ENCODE measurements around the gene ZNF575.
"Not testable (repeated sequence)": the region's sequence is repeated elsewhere in the genome, so short reads cannot be mapped to it uniquely, and the experiment has no call there.

Gene ZNF575

DNA sequence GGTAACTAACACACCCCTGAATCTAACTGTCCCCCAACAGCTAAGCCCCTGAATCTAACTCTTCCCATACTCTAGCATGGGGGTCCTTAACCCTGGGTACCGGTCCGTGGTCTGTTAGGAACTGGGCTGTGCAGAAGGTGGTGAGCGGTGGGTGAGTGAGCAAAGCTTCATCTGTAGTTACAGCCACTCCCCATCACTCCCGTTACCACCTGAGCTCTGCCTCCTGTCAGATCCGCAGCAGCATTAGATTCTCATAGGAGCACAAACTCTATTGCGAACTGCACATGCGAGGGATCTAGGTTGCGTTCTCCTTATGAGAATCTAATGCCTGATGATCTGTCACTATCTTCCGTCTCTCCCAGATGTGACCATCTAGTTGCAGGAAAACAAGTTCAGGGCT lies 22.3 kb upstream of the ZNF575 start:
- no peak for DNase-seq (ENCODE audit: low read depth in 1 of 2, low spot score in 1 of 2)

DNA sequence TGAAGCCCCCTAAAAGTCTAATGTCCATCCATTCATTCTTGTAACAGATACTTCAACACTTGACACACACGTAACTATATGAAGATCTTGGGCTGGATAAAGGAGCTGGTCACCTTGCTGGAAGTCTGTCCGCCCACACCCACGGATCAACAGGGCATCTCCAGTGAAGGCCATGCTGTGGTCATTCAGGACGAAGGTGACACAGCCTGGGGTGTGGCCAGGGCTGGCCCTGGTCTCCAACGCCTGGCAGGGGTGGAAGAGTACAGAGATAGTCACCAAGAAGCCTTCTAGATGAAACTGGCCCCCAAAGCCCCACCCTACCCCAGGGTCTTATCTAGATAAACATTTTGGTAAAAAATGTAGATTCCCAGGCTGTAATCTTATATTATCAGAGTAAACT lies 21.7 kb upstream of the ZNF575 start:
- DNase-seq (ENCODE audit: low read depth in 1 of 2, low spot score in 1 of 2) = no peak

DNA sequence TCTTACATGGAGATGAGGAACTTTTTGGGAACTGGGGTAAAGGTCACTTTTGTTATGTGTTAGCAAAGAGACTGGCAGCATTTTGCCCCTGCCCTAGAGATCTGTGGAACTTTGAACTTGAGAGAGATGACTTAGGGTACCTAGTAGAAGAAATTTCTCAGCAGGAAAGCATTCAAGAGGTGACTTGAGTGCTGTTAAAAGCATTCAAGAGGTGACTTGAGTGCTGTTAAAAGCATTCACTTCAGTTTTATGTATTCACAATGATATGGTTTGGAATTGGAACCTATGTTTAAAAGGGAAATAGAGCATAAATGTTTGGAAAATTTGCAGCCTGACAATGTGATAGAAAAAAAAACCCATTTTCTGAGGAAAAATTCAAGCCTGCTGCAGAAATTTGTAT lies 20.6 kb upstream of the ZNF575 start:
- DNase-seq (ENCODE audit: low read depth in 1 of 2, low spot score in 1 of 2) = not testable (repeated sequence)

DNA sequence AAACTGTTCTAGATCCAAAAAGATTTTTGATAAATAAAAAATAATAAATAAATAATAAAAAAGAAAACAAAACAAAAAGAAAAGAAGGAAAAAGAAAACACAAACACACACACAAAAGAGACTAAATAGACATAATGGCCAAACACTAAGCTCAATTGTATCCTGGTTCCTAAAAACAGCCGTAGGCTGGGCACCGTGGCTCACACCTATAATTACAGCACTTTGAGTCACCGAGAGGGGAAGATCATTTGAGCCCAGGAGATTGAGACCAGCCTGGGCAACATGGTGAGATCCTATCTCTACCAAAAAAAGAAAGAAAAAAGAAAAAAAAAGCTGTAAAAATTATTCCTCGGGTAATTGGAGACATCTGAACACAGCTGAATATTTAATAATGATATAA lies 14.9 kb upstream of the ZNF575 start:
- DNase-seq (ENCODE audit: low read depth in 1 of 2, low spot score in 1 of 2) = no peak

- peak; percentile 61 to 70 for DNase-seq (ENCODE audit: low read depth in 1 of 2, low spot score in 1 of 2)
Observed at GRCh38 chr19:43519436-43520088, 13.4 kb upstream of the ZNF575 start.

DNA sequence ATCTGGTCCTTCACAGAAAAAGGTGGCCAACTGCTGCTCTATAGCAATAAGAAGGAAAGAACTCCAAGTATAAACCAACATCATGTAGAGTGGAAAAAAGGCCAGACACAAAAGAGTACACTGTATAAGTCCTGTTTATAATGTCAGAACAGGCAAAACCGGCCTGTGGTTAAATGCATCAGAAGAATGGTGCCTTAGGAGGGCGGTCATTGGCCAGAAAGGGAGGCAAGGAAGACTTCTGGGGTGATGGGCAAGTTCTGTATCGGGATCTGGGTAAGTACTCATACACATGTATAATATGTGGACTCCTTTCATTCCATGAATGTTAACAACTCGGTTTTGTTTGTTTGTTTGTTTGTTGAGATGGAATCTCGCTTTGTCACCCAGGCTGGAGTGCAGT lies 10.1 kb upstream of the ZNF575 start:
- DNase-seq (ENCODE audit: low read depth in 1 of 2, low spot score in 1 of 2) = no peak

DNA sequence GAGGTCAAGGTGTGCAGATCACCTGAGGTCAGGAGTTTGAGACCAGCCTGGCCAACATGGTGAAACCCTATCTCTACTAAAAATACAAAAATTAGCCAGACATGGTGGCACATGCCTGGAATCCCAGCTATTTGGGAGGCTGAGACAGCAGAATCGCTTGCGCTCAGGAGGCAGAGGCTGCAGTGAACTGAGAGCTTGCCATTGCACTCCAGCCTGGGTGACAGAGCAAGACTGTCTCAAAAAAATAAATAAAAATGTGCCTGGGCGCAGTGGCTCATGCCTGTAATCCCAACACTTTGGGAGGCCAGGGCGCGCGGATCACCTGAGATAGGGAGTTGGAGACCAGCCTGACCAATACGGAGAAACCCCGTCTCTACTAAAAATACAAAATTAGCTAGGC lies 9.3 kb upstream of the ZNF575 start:
- not testable (repeated sequence) for DNase-seq (ENCODE audit: low read depth in 1 of 2, low spot score in 1 of 2)

GRCh38 chr19:43524922-43525835 lies 7.8 kb upstream of the ZNF575 start:
- peak in 1 of 2 donors; percentile 16 for DNase-seq (ENCODE audit: low read depth in 1 of 2, low spot score in 1 of 2)

DNA sequence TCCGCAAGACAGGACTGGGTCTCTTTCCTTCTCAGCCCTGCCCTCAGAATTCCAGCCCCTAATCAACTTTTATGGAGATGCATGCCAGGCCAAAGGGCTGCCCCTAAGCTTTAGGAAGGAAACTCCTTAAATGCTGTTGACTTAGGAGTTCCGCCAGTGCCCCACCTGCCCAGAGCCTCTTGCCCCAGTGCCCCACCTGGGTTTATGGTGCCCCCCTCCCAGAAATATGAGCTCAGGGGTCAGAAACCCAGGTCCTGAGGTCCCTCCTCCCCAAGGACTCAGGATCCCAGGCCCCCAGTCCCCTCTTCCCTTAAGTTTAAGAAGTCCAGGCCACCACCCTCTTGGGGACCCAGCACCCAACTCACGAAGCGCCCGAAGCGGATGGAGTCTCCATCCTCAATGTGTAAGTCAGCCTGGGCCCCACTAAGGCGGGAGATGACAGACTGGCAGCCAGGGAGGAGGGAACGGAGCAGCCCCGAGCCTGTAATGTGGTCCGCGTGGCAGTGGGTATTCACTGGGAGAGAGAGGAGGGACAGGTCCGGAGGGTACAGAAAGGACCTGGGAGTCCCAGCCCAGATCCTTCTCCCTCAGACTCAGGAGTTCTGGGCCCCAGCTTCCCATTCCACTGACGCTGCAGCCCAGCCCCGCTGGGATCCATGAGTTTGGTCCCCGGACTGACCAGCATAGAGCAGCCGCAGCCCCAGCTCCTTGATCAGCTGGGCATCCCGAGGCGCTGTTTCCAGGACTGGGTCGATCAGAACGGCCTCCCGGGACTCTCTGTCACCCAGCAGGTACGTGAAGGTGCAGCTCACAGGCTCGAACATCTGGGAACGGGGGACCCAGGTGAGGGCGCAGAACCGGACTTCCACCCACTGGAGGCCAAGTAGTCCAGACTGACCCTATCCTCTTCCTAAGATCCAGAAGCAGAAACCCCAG lies 6.9 kb upstream of the ZNF575 start:
- DNase-seq (ENCODE audit: low read depth in 1 of 2, low spot score in 1 of 2) = no peak

DNA sequence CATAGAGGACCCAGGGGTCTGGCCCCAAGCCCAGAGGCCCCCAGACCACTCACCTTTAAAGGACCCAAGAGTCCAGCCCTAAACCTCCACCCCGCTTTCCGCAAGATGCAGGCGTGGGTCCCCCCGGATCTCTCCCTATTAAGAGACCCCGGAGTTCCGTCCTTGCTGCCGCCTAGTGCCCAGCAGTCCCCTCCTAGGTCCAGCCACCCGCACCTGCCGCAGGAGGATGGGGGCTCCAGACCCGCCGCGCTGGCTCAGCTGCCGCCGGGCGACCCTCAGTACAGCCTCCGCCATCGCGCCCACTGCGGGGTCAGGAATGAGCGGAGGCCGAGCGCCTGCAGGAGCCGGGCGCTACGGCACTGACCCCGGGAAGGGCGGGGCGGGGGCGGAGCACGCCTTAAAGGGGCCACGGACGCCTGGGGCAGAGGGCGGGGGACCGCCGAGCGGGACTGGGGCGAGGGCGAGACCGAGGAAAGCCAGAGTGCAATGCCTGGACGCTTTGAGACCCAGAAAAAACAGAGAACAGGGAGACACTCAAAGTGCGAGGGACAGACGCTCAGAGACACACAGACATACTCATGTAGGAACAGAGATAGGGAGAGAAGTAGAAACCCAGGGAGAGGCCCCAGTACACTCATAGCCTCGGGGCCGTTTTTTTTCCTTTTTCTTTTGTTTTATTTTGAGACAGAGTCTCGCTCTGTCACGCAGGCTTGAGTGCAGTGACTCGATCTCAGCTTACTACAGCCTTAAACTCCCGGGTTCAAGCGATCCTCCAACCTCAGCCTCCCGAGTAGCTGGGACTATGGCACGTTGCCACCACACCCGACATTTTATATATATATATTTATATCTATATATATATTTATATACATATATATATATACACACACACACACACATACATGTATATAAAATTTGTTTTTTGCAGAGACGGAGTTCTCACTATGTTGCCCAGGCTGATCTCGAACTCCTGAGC lies 5.8 kb upstream of the ZNF575 start, which contains the start of gene ETHE1:
Gene ETHE1 (minus strand): TSS at position 318 of the 976 bp plus-strand sequence. CDS start 24 bp downstream, at position 294.
- peak; percentile 46 to 61 for DNase-seq (ENCODE audit: low read depth in 1 of 2, low spot score in 1 of 2)

GRCh38 chr19:43527860-43528622 lies 4.9 kb upstream of the ZNF575 start:
- no peak for DNase-seq (ENCODE audit: low read depth in 1 of 2, low spot score in 1 of 2)

- no peak for DNase-seq (ENCODE audit: low read depth in 1 of 2, low spot score in 1 of 2)
Observed at GRCh38 chr19:43532571-43532961, 422 bp upstream of the ZNF575 start.

DNA sequence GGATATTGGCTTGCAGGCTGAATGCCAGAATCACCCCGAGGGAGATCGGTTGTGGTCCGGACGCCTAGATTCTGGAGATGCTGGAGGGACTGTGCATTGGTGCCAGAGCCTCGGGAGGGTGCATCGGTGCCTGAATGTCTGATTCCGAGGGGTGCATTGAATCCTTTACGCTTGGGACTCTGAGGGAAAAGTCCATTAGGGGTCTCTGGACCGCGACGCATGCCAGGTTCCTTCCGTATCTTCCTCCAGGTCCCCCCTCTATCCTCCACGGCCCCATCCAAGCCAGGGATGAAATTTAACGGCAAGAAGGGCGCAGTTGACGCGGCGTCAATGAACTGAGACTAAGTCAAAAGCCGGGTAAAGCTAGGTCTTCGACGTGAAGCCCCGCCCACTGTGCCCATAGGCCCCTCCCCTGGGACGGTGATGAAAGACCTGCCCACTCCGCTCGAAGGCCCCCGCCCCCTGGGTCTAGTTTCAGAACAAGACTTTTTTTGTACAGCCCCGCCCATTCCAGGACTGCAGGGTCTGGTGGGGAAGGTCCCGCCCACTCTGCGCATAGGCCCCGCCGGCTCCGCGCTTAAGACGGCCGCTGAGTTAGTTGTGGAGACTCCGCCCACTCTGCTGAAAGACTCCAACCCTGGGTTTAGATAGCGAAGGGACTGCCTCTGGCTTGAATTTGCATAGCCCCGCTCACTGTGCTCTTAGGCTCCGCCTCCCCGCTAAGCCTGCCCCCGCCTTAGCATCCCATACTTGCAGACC lies 737 bp downstream of the ZNF575 start:
- peak; percentile 72 to 86 for DNase-seq (ENCODE audit: low read depth in 1 of 2, low spot score in 1 of 2)

GRCh38 chr19:43534305-43534815 lies 1.4 kb downstream of the ZNF575 start:
- DNase-seq (ENCODE audit: low read depth in 1 of 2, low spot score in 1 of 2) = no peak

DNA sequence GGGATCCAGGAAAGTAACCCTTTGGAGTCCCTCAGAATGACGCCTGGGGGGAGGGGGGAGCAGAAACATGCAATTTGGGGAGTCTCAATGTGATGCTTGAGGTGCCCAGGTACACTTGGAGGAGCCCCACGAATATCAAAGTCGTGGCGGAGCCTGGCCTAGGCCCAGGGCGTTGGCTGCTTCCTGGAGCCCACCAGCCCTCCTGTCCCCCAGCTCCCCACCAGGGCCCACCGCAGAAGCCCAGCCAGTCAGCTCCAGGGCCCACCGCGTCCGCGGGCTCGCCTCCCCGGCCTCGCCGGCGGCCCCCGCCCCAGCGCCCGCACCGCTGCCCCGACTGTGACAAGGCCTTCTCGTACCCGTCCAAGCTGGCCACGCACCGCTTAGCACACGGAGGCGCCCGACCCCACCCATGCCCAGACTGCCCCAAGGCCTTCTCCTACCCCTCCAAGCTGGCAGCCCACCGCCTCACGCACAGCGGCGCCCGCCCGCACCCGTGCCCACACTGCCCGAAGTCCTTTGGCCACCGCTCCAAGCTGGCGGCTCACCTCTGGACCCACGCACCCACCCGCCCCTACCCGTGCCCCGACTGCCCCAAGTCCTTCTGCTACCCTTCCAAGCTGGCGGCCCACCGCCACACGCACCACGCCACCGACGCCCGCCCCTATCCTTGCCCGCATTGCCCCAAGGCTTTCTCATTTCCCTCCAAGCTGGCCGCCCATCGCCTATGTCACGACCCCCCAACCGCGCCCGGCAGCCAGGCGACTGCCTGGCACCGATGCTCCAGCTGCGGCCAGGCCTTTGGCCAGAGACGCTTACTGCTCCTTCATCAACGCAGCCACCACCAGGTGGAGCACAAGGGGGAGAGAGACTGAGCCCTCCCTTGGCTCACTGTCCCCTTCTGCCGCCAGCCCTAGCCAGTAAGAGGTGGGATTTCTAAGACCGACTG lies 2.1 kb downstream of the ZNF575 start:
- DNase-seq (ENCODE audit: low read depth in 1 of 2, low spot score in 1 of 2) = no peak

GRCh38 chr19:43538922-43539321 lies 5.9 kb downstream of the ZNF575 start:
- DNase-seq (ENCODE audit: low read depth in 1 of 2, low spot score in 1 of 2) = no peak

DNA sequence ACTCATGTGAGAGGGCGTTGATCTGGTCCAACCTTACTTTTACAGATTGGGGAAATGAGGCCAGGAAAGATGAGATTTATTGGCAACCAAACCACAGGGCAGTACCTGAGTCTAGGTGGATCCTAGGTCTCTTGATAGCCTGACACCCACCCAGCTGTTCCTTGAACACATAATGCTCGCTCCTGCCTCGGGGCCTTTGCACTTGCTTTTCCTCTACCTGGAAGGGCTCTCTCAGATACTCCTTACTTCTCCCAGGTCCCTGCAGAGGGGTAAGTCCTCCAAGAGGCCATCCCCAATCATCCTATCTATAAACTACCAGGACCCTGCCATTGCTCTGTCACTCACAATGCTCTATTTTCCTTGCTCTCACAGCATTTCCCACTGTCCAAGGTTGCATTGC lies 7.4 kb downstream of the ZNF575 start:
- DNase-seq (ENCODE audit: low read depth in 1 of 2, low spot score in 1 of 2) = no peak
